ENCODE data around the gene PTPRM. TPM values are rescaled to one million over a fixed set of nuclear protein-coding genes. Genes with fewer than 3 reads are reported as not detected.

The PTPRM gene
- total and polyA plus RNA-seq, 12 donors = 31.7 to 116 (median 61.2) TPM

- WGBS, 4 donors = 54 to 86% (median 70%) methylated on average over 2 of the region's 2 CpGs
- H3K4me1 ChIP-seq (replicated peaks in 1 of 2) = peaks cover 6 to 16% of the 10 kb centered on the region in 2 donors
- no peaks in the 10 kb centered on the region for H3K9me3 ChIP-seq (replicated peaks in 1 of 3)
- H3K36me3 ChIP-seq (replicated peaks in 1 of 2) = no peaks in the 10 kb centered on the region
- no peaks in the 10 kb centered on the region for H3K27me3 ChIP-seq
- DNase-seq = no peak
- peak overlapping the region in 1 of 5 donors; percentile 14 for H3K27ac ChIP-seq
- H3K4me3 ChIP-seq = no peak overlapping the region
- TF ChIP-seq CTCF (IDR thresholded peaks at IDR 0.05) (no peak), POLR2A (IDR thresholded peaks at IDR 0.05) (no peak)
- intact Hi-C loops (cut with DNase I) = no loop called here
Measured at GRCh38 chr18:7558769-7559168, 8.3 kb upstream of the PTPRM start.

GRCh38 chr18:7559709-7560319 is 7.3 kb upstream of the PTPRM start:
- no peaks in the 10 kb centered on the region for H3K36me3 ChIP-seq (replicated peaks in 1 of 2)
- no peaks in the 10 kb centered on the region for H3K9me3 ChIP-seq (replicated peaks in 1 of 3)
- DNase-seq = no peak
- 63 to 87% (median 86%) methylated on average over 4 of the region's 4 CpGs for WGBS, 4 donors
- no peaks in the 10 kb centered on the region for H3K27me3 ChIP-seq
- no peak overlapping the region for H3K4me3 ChIP-seq
- H3K4me1 ChIP-seq (replicated peaks in 1 of 2) = peaks cover 6 to 16% of the 10 kb centered on the region in 2 donors
- TF ChIP-seq POLR2A (IDR thresholded peaks at IDR 0.05) (no peak), CTCF (IDR thresholded peaks at IDR 0.05) (no peak)
- H3K27ac ChIP-seq = no peak overlapping the region
- intact Hi-C loops (cut with DNase I) = loop anchor here in 1 of 2 donors (10.0 kb wide), 1 partner anchor 285 kb away; no protein-coding TSS in a partner anchor

- no peaks in the 10 kb centered on the region for H3K27me3 ChIP-seq
- H3K36me3 ChIP-seq (replicated peaks in 1 of 2) = no peaks in the 10 kb centered on the region
- DNase-seq = no peak
- 63 to 69% (median 67%) methylated on average over 7 of the region's 7 CpGs for WGBS, 4 donors
- intact Hi-C loops (cut with DNase I) = loop anchor here in 1 of 2 donors (10.0 kb wide), 1 partner anchor 287 kb away; no protein-coding TSS in a partner anchor
- peaks cover 9 to 23% of the 10 kb centered on the region in 2 donors for H3K4me1 ChIP-seq (replicated peaks in 1 of 2)
- no peaks in the 10 kb centered on the region for H3K9me3 ChIP-seq (replicated peaks in 1 of 3)
- H3K4me3 ChIP-seq = no peak overlapping the region
- TF ChIP-seq POLR2A (IDR thresholded peaks at IDR 0.05) = no peak
- TF ChIP-seq CTCF (IDR thresholded peaks at IDR 0.05) = no peak
- peak overlapping the region in 2 of 5 donors; percentile 2 to 19 for H3K27ac ChIP-seq
Measured at GRCh38 chr18:7561909-7562460, 5.1 kb upstream of the PTPRM start.

- 47 to 58% (median 56%) methylated on average over 5 to 6 of the region's 6 CpGs for WGBS, 4 donors
- H3K27ac ChIP-seq = peak overlapping the region in 2 of 5 donors; percentile 2 to 19
- H3K4me3 ChIP-seq = no peak overlapping the region
- no peaks in the 10 kb centered on the region for H3K36me3 ChIP-seq (replicated peaks in 1 of 2)
- intact Hi-C loops (cut with DNase I) = loop anchor here in 1 of 2 donors (10.0 kb wide), 1 partner anchor 288 kb away; no protein-coding TSS in a partner anchor
- TF ChIP-seq CTCF (IDR thresholded peaks at IDR 0.05) (no peak), POLR2A (IDR thresholded peaks at IDR 0.05) (no peak)
- peak in 2 of 7 donors; percentile 12 to 28 for DNase-seq
- no peaks in the 10 kb centered on the region for H3K9me3 ChIP-seq (replicated peaks in 1 of 3)
- peaks cover 9 to 23% of the 10 kb centered on the region in 2 donors for H3K4me1 ChIP-seq (replicated peaks in 1 of 2)
- no peaks in the 10 kb centered on the region for H3K27me3 ChIP-seq
Measured at GRCh38 chr18:7562491-7562890, 4.6 kb upstream of the PTPRM start.
